HG03025 (cell line): ENCODE results near the gene SPTLC3.

Experiments
- ATAC-seq: cut with Tn5 transposase; IDR thresholded peaks from one replicate; pipeline ENCODE4 v1.9.1; 2021; ENCODE audit warnings: mild to moderate bottlenecking, moderate library complexity; ENCODE audit not compliant: unreplicated experiment, low FRiP score

SPTLC3 gene

DNA sequence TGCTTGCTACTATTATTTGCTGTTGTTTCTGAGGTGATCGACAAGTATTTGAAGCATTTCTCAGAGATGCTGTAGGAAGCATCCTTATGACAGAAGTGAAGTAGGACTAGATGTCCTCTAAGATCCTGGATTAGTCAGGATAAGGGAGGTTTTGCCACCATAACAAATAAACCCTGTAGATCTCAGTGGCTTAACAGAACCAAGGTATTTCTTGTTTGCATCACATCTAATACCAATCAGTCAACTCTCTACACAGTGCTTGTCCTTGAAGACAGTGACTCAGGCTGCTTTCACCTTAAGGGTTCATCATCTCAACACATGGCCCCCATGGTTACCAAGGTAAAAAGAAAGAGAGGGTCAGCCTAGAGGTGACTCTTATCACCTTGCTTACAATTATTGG lies 119.4 kb downstream of the SPTLC3 start:
- ATAC-seq, result no peak

DNA sequence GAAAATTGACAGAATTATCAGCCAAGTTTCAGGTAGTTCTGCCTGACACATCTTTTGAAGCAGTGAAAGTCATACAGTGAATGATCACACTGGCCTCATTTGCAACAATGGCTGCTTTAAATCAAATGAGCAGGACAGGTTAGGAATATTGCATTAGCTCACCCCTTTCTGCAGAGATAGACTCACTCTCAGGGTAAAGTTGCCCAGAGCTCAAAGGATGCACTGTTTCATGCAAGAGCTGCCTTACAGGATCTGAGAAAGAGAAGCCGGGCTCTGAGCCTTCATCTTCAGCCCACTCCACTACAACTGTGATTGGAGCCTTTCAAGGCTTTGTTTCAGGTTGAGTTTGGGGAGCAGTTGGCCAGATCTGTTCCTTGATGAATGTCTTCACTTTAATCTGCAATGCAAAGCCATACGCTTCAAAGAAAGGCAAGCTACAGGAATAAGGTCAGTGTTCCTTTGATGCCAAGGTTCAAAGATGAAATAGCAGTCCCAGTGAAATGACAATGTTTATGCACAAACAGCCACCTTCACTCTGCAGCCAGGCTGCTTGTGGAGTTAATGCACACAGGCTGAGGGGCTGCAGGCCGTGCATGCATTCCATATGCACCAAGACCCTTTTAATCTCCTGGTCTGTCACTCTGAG lies 121.4 kb downstream of the SPTLC3 start:
- ATAC-seq, result no peak

DNA sequence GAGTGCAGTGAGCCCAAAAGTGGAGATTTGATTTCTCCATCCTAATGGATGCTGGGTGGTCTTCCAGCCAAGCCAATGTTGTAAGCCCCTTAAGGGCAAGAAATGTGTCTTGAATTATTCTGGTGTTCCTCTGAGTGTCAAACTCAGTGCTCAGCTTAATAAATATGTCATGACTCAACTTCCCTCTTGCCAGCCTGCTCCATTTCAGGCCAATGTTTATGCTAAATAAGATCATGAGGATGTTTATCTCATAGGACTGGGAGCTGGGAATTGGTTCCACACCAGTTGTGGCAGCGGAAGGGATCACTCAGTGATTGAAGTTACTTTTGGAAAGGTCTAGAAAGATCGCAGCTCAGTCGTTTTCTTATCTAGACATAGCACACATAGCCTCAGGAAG lies 121.9 kb downstream of the SPTLC3 start:
- no peak for ATAC-seq

DNA sequence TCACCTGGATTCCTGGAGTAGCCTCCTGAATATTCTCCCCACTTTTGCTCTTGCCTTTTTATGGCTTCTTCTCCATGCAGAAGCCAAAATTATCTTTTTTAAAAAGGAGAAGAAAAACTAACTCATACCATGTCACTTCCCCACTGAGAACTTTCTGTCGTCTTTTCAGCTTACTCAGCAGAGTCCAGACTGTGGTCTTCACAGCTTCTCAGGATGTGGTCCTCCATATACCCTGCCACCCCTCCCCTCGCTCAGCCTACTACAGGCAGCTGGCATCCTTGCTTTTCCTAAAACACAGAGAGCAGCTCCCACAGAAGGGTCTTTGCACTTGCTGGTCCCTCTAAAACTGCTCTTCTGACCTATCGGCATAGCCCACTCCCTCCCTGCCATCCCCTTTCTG lies 122.9 kb downstream of the SPTLC3 start:
- no peak for ATAC-seq

DNA sequence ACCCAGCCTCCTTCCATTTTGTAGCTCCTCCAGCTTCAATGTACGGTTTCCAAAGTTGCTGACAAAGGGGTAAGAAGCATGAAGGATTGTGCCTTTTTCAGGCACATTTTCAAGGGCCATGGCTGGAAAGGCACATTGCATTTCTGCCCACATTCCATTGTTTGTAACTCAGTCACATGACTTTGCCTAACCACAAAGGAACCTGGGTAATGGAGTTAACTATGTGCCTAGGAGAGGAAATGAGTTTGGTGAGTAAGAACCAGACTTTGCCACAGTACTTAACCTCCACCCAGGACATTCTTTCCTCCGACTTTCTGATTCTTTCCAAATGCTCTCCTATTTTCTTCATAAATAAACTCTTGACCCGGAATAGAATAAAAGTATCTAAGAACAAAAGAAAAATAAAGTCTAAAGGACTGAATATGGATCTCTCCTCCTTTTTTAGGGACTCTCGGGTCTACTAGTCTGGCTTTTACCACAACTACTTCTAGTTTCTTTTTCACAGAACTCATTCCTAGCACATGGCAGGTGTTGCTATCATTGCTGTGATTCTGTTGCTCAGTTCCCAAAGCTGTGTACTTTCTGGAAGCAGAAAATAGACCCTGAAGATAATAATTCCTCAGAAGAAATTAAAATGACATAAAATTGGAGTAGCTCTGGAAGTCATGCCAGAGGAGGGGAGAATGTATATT lies 130.8 kb downstream of the SPTLC3 start:
- no peak for ATAC-seq

DNA sequence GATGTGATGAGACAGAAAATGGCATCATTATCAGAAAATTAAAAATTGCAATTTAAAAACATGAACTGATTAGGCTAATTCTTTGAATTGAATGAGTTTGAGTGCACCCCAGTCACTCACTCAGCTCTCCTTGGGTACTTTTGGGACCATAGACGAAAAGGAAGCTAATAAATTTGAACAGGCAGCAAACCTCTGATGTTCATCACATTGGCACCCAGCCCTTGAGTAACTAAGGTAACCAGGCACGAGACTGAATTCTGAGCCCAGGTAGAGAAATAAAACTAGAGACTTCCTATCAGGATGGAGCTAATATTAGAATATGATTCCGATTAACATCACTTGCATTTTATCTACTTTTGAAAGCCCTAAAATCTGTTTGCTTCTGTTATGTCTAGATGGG lies 131.4 kb downstream of the SPTLC3 start:
- no peak for ATAC-seq

DNA sequence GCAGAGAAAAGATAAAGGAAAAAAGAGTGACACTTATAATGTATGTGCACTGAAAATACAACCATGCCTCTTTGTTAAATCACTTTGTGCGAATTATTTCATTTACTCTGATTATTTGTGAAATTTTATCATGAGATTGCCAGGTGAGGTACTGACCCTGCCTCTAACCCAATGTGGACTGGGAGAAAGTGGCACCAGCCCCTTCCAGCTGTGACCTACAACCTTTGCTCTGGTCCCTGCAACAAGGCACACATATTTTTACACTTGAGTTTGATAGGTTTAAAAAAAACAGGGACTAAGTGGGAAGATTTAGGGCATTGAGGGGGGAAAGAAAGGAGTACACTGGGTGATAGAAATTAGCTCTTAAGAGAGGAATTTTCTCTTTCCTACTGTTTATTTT lies 132.0 kb downstream of the SPTLC3 start:
- ATAC-seq, result no peak

DNA sequence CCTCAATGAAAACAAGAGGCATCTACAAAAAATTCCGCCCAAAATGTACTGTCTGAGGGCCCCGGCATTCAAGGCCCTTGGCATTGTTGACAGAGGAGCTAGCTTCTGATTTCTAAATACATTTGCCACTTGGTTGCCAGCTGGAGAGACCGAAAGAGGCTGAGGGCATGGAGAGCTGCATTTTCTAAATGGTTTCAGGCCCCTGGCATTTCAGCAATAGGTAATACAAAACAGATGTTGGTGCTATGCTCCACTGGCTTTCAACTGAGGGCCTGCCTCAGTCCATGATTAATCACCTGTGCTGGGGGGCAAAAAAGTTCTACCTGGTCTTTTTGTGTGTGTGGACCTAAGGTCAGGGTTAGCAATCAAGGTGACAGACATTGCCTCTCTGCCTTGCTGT lies 132.8 kb downstream of the SPTLC3 start:
- ATAC-seq, result no peak

DNA sequence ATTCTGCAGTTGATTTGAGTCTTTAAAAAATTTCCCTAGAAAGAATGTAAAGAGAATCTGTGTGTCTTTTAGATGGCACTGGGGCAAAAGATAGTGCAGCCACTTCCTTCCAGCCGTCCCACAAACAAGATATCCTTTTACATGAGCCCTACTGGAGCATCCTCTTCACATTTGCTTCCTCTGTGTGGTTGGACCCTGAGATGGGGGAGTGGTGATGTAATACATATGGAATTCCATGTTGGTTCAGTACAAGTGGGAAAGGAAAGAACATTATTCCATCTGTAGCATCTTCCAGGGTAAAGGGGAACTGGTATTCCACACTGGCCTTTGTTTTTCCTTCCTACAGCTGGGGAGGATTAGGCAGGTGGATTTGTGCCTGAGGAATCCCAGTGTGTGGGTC lies 133.4 kb downstream of the SPTLC3 start:
- no peak for ATAC-seq

DNA sequence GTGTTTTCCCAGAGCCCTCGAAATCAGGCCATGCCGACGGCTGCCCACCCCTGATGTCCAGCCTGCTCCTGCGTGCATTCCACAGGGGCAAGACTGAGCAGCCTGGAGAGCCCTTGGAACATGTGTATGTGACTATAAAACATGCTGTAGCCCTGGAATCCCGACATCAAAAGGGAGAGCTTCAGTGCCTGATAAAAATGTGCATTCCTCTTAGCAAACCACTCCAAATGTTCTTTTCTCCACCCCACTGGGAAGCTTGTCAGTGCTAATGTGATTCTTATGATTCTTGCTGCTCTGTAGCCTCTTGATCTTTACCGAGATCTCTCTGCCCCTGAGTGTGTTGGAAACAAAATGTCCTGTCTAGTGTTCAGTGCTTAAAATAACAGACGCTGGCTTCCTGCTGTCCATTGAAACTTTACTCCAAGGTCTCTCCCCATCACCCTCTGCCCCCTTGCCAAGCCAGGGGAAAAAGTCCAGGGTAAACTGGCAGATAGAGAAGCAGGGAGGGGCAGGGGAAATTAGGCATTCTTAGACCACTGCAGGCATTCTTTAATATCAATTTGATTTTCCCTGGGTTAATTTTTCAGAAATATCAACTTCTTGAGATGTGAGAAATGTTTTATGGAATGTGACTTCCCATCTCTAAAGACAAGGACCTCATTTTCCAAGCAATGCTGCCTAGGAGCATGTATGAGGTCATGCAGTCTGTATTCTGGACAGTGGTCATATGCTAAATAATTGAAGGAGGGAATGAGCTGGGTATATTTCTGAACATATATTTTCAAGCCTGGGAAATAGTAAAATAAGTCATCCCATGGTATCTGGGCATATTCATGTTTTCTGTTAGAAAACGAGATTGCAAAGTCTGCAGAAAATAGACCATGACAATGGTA lies 138.5 kb downstream of the SPTLC3 start:
- ATAC-seq, result no peak

DNA sequence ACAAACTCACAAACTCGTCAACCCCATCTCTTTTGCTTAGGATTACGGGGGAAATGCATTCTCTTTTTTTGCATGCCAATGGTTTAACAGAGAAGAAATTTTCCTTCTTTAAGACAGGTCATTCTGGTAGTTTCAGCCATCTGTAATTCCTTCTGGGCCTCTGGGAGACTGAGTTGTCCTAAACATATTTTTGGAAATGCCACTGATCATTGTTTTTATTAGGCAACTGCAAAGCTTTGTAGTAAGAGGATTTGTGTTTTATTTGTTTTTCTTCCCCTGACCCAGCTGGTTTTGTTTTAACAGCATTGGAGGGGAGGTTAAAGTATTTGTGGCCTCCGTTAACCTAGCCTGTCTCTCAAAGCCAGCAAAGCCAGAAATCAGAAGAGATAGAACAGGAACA lies 139.2 kb downstream of the SPTLC3 start:
- no peak for ATAC-seq

DNA sequence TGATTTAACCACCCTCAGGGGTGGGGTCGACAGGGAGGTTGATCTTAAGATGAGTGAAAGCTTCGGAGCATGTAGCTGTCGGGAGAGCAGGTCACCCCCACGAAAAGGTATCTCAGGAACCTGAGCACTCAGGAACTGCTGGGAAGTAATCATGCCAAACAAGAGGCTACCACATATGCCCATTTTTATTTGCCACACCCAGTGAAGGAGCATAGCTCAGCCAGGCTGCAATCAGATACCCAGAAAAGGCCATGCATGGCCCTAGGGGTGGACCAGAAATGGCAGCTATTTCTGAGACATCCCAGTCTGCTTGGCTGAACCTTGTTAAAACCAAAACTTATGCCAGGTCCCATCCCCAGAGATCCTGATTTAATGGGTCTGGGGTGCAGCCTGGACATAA lies 139.6 kb downstream of the SPTLC3 start:
- no peak for ATAC-seq

DNA sequence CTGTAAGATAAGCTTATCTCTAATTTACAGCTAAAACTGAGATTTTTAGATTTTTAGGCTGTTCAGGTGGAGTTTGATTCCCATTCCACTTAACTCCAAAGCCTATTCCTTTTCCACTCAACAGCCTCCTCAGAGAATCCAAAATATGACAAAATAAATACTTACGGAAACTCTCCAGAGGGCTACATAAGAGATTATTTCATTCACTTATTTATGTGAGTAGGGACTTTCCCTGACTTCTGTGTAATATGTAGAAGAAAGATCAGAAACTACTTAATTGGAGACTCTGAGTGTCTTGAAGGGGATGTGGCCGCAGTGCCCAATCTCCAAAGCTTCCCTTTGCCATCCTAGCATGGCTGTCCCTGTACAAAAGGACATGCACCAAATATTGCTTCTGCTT lies 140.2 kb downstream of the SPTLC3 start:
- ATAC-seq, result no peak

DNA sequence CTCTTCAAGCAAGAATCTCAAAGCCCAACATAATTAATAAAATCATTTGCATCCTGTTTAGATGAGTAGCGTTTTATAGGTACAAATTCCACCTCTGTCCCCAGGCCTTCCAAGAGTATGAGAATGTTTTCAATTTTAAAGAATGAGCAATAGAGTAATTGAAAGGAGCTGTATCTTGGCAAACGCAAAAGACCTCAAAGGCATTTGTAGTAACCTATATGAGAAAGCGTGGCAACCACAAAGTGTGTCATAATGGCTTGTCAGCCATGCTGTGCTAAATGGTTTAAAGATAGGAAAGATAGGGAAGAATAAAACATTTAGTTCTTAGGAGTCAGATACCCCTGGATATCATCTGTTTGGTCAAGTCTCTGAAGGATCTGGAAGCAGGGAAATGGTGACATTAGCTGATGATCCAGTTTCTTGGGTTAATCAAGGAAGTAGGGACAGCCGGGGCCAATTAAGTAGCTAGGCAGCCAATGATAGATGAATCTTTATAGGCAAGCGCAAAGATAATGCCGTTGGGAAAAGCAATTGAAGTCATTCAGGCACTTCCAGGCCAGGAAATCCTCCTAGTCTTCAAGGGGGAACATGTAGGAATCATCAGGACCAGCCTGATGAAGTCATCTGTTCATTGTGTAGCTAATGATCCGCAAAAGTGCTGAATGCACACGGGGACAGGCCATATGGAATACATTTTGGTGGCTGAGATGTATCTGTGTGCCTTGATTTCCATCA lies 140.8 kb downstream of the SPTLC3 start:
- ATAC-seq, result no peak

DNA sequence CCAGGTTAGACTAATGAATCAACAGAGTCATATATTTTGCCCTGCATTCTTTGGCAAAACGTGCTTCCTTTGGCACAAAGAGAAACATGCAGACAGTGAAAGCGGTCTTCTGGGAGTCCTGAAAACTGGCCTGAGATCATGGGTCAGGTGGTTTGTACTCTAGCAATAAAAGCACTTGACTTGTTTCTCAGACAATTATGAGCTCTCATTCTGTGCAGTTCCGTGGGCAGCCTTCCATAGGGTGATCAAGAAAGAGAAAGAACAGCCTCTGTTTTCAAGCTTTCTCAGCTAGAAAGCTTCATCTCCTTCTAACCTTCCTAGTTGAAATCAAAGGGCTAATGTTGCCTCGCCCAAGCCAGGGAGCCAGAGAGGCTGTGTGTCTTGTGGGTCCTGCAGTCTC lies 149.6 kb downstream of the SPTLC3 start:
- ATAC-seq, result no peak

DNA sequence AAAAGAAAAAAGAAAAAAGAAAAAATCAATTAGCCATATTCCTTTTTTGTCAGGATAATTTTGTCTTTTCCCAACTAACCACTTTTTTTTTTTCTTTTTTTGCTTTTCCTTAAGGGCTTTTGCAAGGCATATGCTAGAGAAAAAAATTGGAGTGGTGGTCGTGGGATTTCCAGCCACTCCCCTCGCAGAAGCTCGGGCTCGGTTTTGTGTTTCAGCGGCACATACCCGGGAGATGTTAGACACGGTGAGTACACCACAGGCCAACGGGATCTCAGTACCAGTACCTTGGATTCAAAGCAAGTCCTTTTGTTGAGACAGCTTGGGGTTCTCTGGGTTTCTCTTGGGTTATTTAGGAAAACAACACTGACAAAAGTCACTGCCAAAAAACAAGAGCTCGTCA lies 151.1 kb downstream of the SPTLC3 start:
- no peak for ATAC-seq

DNA sequence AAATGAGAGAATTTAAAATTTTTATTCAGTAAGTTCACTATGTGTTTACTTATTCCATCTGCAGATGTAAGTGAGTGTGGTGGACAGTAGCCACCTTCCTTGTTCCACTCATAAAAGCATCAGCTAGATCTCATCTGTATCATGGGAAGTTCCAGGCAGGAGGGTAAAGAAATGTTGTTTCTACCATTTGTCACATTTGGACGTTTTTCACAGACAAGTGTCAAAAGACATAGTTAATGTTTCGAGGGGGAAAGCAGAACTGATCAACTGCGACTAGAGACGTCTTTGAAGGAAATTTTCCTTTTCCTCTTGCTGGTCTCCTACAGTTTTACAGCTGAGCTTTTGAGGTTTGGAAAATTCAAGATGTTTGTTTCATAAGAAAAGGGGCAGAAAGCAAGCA lies 156.4 kb downstream of the SPTLC3 start:
- no peak for ATAC-seq

DNA sequence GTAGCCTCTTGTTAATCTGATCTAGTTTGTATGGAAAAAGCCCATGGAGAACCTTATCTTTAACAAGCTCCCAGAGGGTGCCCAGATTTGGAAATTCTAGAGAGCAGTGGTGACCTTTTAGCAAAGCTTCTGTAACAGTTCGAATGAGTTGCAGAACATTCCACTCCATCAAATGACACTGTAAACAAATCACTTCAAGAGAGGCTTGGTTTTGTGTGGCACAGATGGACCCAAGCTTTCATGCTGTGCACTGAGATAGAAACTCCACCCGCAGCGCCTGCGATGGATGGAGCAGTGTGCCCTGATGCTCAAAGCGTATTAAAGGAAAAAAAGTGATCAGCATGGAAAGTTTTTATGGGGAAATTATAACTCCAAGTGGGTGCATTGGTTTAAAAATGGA lies 157.2 kb downstream of the SPTLC3 start:
- no peak for ATAC-seq

DNA sequence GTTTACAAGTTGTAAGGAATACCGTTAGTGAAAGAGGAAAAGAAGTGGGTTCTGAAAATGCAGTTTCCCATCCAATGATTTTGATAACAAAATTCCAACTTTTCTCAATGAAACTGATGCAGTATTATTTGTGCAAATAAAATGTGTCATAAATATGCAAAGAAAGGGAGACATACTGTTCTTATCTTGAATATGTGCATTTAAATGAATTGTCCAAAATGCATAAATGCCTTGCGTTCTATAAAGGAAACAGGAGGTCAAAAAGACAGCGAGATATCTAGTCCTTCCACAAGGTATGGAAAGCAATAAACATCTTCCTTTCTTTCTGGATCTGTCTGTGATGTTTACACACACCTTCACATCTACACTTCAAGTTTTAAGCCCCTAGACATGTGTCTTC lies 157.7 kb downstream of the SPTLC3 start:
- no peak for ATAC-seq

DNA sequence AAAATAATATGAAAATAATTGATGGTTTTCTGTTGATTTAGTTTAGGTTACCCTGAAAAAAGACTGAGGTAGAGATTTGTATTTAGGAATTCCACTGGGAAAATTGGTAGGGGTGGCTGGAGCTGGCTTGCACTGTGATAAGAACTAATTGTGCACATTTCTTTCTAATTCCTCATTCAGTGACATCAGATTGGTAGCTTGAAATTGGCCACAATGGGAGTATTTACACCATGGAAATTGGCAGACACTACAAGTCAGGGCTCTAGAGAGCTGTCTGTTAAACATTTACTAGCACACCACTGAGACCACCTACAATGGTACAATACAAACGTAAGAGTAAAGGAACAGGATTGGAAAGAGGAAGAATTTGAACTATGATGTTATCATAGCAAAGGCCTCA lies 160.3 kb downstream of the SPTLC3 start:
- ATAC-seq, result no peak

DNA sequence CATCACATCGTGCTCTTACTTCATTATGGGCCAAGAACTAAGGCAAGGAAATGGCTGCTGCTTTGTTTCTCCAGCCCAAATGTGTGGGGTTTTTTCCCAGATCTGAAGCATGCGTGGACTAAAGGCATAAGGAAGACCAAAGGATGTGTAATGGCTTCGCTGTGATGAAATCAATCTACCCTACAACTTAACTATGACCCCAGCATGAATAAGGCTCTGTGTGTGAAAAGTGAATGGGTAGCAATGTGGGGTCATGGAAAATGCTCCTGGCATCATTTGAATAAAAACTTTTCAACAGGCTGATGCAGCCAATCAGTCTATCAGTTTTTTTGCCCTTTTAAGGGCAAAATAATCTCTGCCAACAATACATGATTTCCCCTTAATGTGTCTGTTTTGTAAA lies 162.0 kb downstream of the SPTLC3 start:
- no peak for ATAC-seq
